Caco-2 (cell line): ENCODE data around the gene TIMM17A. TPM values are rescaled to one million over a fixed set of nuclear protein-coding genes. Genes with fewer than 3 reads are reported as not detected.

Source experiments
- BruUV-seq: library from RNA; stranded (reverse); fragments of 400-500 nt; replicated peaks from 2 replicates; lab custom pipeline; 2021; lab: Mats Ljungman, UMichigan
- CTCF ChIA-PET: fragments of 300-600 bp; sonication (Branson Sonifier 250); formaldehyde crosslinking; loops from one replicate; lab custom pipeline; 2022; ENCODE audit warnings: antibody characterized with exemption; lab: Charles Lee
- POLR2A ChIA-PET: fragments of 300-600 bp; sonication (Branson Sonifier 250); formaldehyde crosslinking; loops from one replicate; lab custom pipeline; 2022; ENCODE audit warnings: antibody characterized with exemption; lab: Charles Lee
- DNase-seq, 2 experiments: peaks; one replicate each; pipeline versions ENCODE4 v3.0.0 to v3.0.0-alpha.2; 2020 to 2022
- H3K27me3 ChIP-seq: replicated peaks from 2 replicates; pipeline ENCODE4 v1.6.0; 2011; ENCODE audit warnings: low read length; ENCODE audit not compliant: control insufficient read depth, insufficient read depth
- H3K36me3 ChIP-seq: 2 replicates; pipeline ENCODE4 v1.5.1; 2011; ENCODE audit warnings: low read length; ENCODE audit not compliant: control insufficient read depth, insufficient read depth
- H3K4me1 ChIP-seq: fragments of 250-450 bp; sonication (Bioruptor Pico); 2 replicates; pipeline ENCODE4 v1.5.1; 2020; ENCODE audit warnings: mild to moderate bottlenecking
- H3K4me3 ChIP-seq: 2 replicates; pipeline ENCODE4 v1.5.1; 2011; ENCODE audit warnings: low read depth, mild to moderate bottlenecking, control low read depth, low read length
- H3K9me3 ChIP-seq: fragments of 250-450 bp; sonication (Bioruptor Pico); 2 replicates; pipeline ENCODE4 v1.5.1; 2020; ENCODE audit warnings: mild to moderate bottlenecking, moderate library complexity
- H3K27ac Mint-ChIP-seq: one replicate; pipeline ENCODE4 v1.8.0; 2022; ENCODE audit warnings: mixed read lengths; ENCODE audit not compliant: unreplicated experiment
- H3K27me3 Mint-ChIP-seq: one replicate; pipeline ENCODE4 v1.8.0; 2022; ENCODE audit warnings: mixed read lengths; ENCODE audit not compliant: insufficient read depth, unreplicated experiment
- H3K36me3 Mint-ChIP-seq: one replicate; pipeline ENCODE4 v1.8.0; 2022; ENCODE audit warnings: mild to moderate bottlenecking, mixed read lengths; ENCODE audit not compliant: insufficient read depth, unreplicated experiment
- H3K4me1 Mint-ChIP-seq: one replicate; pipeline ENCODE4 v1.8.0; 2022; ENCODE audit warnings: low read depth, mixed read lengths; ENCODE audit not compliant: unreplicated experiment
- H3K4me3 Mint-ChIP-seq: one replicate; pipeline ENCODE4 v1.8.0; 2022; ENCODE audit warnings: mild to moderate bottlenecking, moderate library complexity, mixed read lengths; ENCODE audit not compliant: unreplicated experiment
- H3K9me3 Mint-ChIP-seq: one replicate; pipeline ENCODE4 v1.8.0; 2022; ENCODE audit warnings: mixed read lengths; ENCODE audit not compliant: unreplicated experiment
- CTCF ChIP-seq, 2 experiments: fragments of 200-600 bp in 1 of 2; IDR thresholded peaks; 1 replicate in 1 of 2; 2 replicates in 1 of 2; pipeline versions ENCODE4 v1.5.1 to v1.8.0; 2011 to 2022; ENCODE audit warnings: antibody characterized with exemption in 1 of 2, control low read depth in 1 of 2, inconsistent platforms in 1 of 2, low read depth in 1 of 2, low read length in 1 of 2, mild to moderate bottlenecking in 1 of 2, moderate library complexity in 1 of 2; ENCODE audit not compliant: insufficient read depth in 1 of 2, severe bottlenecking in 1 of 2, unreplicated experiment in 1 of 2
- intact Hi-C: fragments of 100-400 bp; cut with micrococcal nuclease; formaldehyde crosslinking; loops from one replicate; pipeline ENCODE4 v1.10.0; 2022; ENCODE audit not compliant: unreplicated experiment
- total RNA-seq: library from RNA; stranded (reverse); gene quantifications from 2 replicates; pipeline ENCODE4 v1.2.3, GENCODE V29; 2022

The TIMM17A gene
- total RNA-seq, 1 experiment from 2014 or later = 63.7 TPM

- H3K27me3 ChIP-seq = no peaks in the 10 kb centered on the region
- no peak for DNase-seq
- Mint-ChIP-seq H3K4me1 (peaks cover 36% of the 10 kb centered on the region), H3K27ac (peak overlapping the region; percentile 58), H3K4me3 (peak overlapping the region; percentile 72), H3K9me3 (no peaks in the 10 kb centered on the region), H3K36me3 (peaks cover 93% of the 10 kb centered on the region), H3K27me3 (no peaks in the 10 kb centered on the region)
- ChIA-PET CTCF (no interaction called here), POLR2A (interaction anchor here (0.6 to 1.3 kb wide), 2 partner anchors 64 to 97 kb away, joined by 3 to 5 read pairs; no protein-coding TSS in a partner anchor)
- TF ChIP-seq CTCF (IDR thresholded peaks at IDR 0.05; ENCODE audit: insufficient read depth in 1 of 2, low read depth in 1 of 2, low read length in 1 of 2, severe bottlenecking in 1 of 2, unreplicated experiment in 1 of 2) = no peak
- peaks cover 20% of the 10 kb centered on the region for H3K36me3 ChIP-seq
- H3K4me3 ChIP-seq = peak overlapping the region; percentile 83
- intact Hi-C loops = no loop called here
- H3K9me3 ChIP-seq = no peaks in the 10 kb centered on the region
- H3K4me1 ChIP-seq = peaks cover 53% of the 10 kb centered on the region
- BruUV-seq = no TSS peak
Measured at GRCh38 chr1:202012544-202013478, 57.5 kb downstream of the TIMM17A start.

GRCh38 chr1:202013603-202014002 is 58.3 kb downstream of the TIMM17A start:
- Histone ChIP-seq H3K9me3 (no peaks in the 10 kb centered on the region), H3K36me3 (peaks cover 20% of the 10 kb centered on the region), H3K4me1 (peaks cover 56% of the 10 kb centered on the region), H3K4me3 (peak overlapping the region; percentile 8), H3K27me3 (no peaks in the 10 kb centered on the region)
- no TSS peak for BruUV-seq
- TF ChIP-seq CTCF (IDR thresholded peaks at IDR 0.05; ENCODE audit: insufficient read depth in 1 of 2, low read depth in 1 of 2, low read length in 1 of 2, severe bottlenecking in 1 of 2, unreplicated experiment in 1 of 2) = no peak
- intact Hi-C loops = no loop called here
- H3K27me3 Mint-ChIP-seq = no peaks in the 10 kb centered on the region
- CTCF ChIA-PET = no interaction called here
- peaks cover 93% of the 10 kb centered on the region for H3K36me3 Mint-ChIP-seq
- H3K9me3 Mint-ChIP-seq = no peaks in the 10 kb centered on the region
- POLR2A ChIA-PET = interaction anchor here (0.6 kb wide), 1 partner anchor 690 kb away, joined by 3 read pairs; no protein-coding TSS in a partner anchor
- H3K4me1 Mint-ChIP-seq = peaks cover 42% of the 10 kb centered on the region
- no peak for DNase-seq
- peak overlapping the region; percentile 72 for H3K4me3 Mint-ChIP-seq
- H3K27ac Mint-ChIP-seq = no peak overlapping the region

- ChIA-PET CTCF (no interaction called here), POLR2A (interaction anchor here (0.6 kb wide), 1 partner anchor 690 kb away, joined by 3 read pairs; no protein-coding TSS in a partner anchor)
- TF ChIP-seq CTCF (IDR thresholded peaks at IDR 0.05; ENCODE audit: insufficient read depth in 1 of 2, low read depth in 1 of 2, low read length in 1 of 2, severe bottlenecking in 1 of 2, unreplicated experiment in 1 of 2) = no peak
- Histone ChIP-seq H3K4me3 (no peak overlapping the region), H3K9me3 (no peaks in the 10 kb centered on the region), H3K4me1 (peaks cover 56% of the 10 kb centered on the region), H3K36me3 (peaks cover 20% of the 10 kb centered on the region), H3K27me3 (no peaks in the 10 kb centered on the region)
- Mint-ChIP-seq H3K4me1 (peaks cover 42% of the 10 kb centered on the region), H3K9me3 (no peaks in the 10 kb centered on the region), H3K4me3 (peak overlapping the region; percentile 40), H3K27ac (no peak overlapping the region), H3K36me3 (peaks cover 95% of the 10 kb centered on the region), H3K27me3 (no peaks in the 10 kb centered on the region)
- no peak for DNase-seq
- BruUV-seq = no TSS peak
- intact Hi-C loops = no loop called here
Measured at GRCh38 chr1:202014060-202014459, 58.8 kb downstream of the TIMM17A start.
